GM23338 (cell line): ENCODE results near the gene MOK. TPM values are rescaled to one million over a fixed set of nuclear protein-coding genes. Genes with fewer than 3 reads are reported as not detected.

Experiments used
- ATAC-seq: fragments of 200-7000 bp; cut with Tn5 transposase; 3 replicates; pipeline ENCODE4 v1.9.1; 2020
- DNase-seq: peaks from one replicate; pipeline ENCODE4 v3.0.0-alpha.2; 2015; ENCODE audit warnings: low spot score
- H2AFZ ChIP-seq: fragments of 200-600 bp; sonication (generic); 2 replicates; pipeline ENCODE4 v1.8.0; 2016; ENCODE audit warnings: antibody characterized with exemption, mild to moderate bottlenecking, moderate library complexity
- H3F3A ChIP-seq: fragments of 200-600 bp; sonication (generic); replicated peaks from 2 replicates; pipeline ENCODE4 v1.8.0; 2017; ENCODE audit warnings: antibody characterized with exemption, mixed run types, low read depth
- H3K27ac ChIP-seq: fragments of 200-600 bp; sonication (generic); 2 replicates; pipeline ENCODE4 v1.6.1; 2016; ENCODE audit warnings: low read depth
- H3K27me3 ChIP-seq: fragments of 200-600 bp; sonication (generic); 2 replicates; pipeline ENCODE4 v1.8.0; 2016; ENCODE audit warnings: mild to moderate bottlenecking, mixed run types, moderate library complexity; ENCODE audit not compliant: insufficient read depth
- H3K36me3 ChIP-seq: fragments of 200-600 bp; sonication (generic); 2 replicates; pipeline ENCODE4 v1.8.0; 2016; ENCODE audit warnings: mild to moderate bottlenecking; ENCODE audit not compliant: insufficient read depth
- H3K4me1 ChIP-seq: fragments of 200-600 bp; sonication (generic); 2 replicates; pipeline ENCODE4 v1.8.0; 2016; ENCODE audit warnings: mild to moderate bottlenecking, moderate library complexity; ENCODE audit not compliant: insufficient read depth
- H3K4me2 ChIP-seq: fragments of 200-600 bp; sonication (generic); 2 replicates; pipeline ENCODE4 v1.7.1; 2017; ENCODE audit warnings: mixed run types
- H3K4me3 ChIP-seq: fragments of 200-600 bp; sonication (generic); 2 replicates; pipeline ENCODE4 v1.6.1; 2016; ENCODE audit warnings: mixed run types
- H3K79me2 ChIP-seq: fragments of 200-600 bp; sonication (generic); replicated peaks from 2 replicates; pipeline ENCODE4 v1.8.0; 2017; ENCODE audit warnings: mild to moderate bottlenecking; ENCODE audit not compliant: insufficient read depth
- H3K9me2 ChIP-seq: fragments of 200-600 bp; sonication (generic); 2 replicates; pipeline ENCODE4 v1.8.0; 2017; ENCODE audit not compliant: insufficient read depth
- H4K20me1 ChIP-seq: fragments of 200-600 bp; sonication (generic); replicated peaks from 2 replicates; pipeline ENCODE4 v1.8.0; 2017; ENCODE audit warnings: mild to moderate bottlenecking; ENCODE audit not compliant: insufficient read depth
- H3K27ac Mint-ChIP-seq: 2 replicates; pipeline ENCODE4 v1.8.0; 2020; ENCODE audit warnings: inconsistent platforms, mild to moderate bottlenecking, moderate library complexity, mixed read lengths
- H3K27me3 Mint-ChIP-seq: 3 replicates; pipeline ENCODE4 v1.8.0; 2022; ENCODE audit warnings: low read depth, mild to moderate bottlenecking, moderate library complexity, mixed read lengths, inconsistent platforms; ENCODE audit not compliant: insufficient read depth, poor library complexity
- H3K36me3 Mint-ChIP-seq: 3 replicates; pipeline ENCODE4 v1.8.0; 2021; ENCODE audit warnings: low read depth, mild to moderate bottlenecking, inconsistent platforms, moderate library complexity, mixed read lengths
- H3K4me1 Mint-ChIP-seq: 3 replicates; pipeline ENCODE4 v1.8.0; 2020; ENCODE audit warnings: mild to moderate bottlenecking, inconsistent platforms, mixed read lengths
- H3K4me3 Mint-ChIP-seq: 3 replicates; pipeline ENCODE4 v1.8.0; 2021; ENCODE audit warnings: moderate library complexity, mild to moderate bottlenecking, inconsistent platforms, mixed read lengths
- H3K9me3 Mint-ChIP-seq: 3 replicates; pipeline ENCODE4 v1.8.0; 2020; ENCODE audit warnings: moderate library complexity, mild to moderate bottlenecking, inconsistent platforms, mixed read lengths
- CREB1 ChIP-seq: fragments of 250-450 bp; sonication (Bioruptor Pico); IDR thresholded peaks from 2 replicates; pipeline ENCODE4 v1.5.0; 2020; ENCODE audit warnings: low read depth, mild to moderate bottlenecking, moderate library complexity
- CTCF ChIP-seq, 2 experiments: fragments of 200-600 bp in 1 of 2; sonication (generic) in 1 of 2; conservative IDR thresholded peaks; 2 replicates each; pipeline versions ENCODE4 v1.5.1 to v1.6.1; 2016 to 2017; ENCODE audit warnings: antibody characterized with exemption in 2 of 2, low read depth in 2 of 2, mild to moderate bottlenecking in 2 of 2, moderate library complexity in 1 of 2
- ETS1 ChIP-seq: IDR thresholded peaks from 2 replicates; pipeline ENCODE4 v1.6.1; 2016; ENCODE audit warnings: antibody characterized with exemption
- EZH2 ChIP-seq: fragments of 200-600 bp; sonication (generic); IDR thresholded peaks from one replicate; pipeline ENCODE4 v1.8.0; 2017; ENCODE audit warnings: antibody characterized with exemption, mild to moderate bottlenecking, low read depth; ENCODE audit not compliant: unreplicated experiment
- EZH2phosphoT487 ChIP-seq: fragments of 200-600 bp; sonication (generic); IDR thresholded peaks from one replicate; pipeline ENCODE4 v1.8.1; 2018; ENCODE audit warnings: antibody characterized with exemption; ENCODE audit not compliant: unreplicated experiment
- JUNB ChIP-seq: IDR thresholded peaks from one replicate; pipeline ENCODE4 v1.6.1; 2016; ENCODE audit warnings: antibody characterized with exemption; ENCODE audit not compliant: unreplicated experiment
- NANOG ChIP-seq: IDR thresholded peaks from 2 replicates; pipeline ENCODE4 v1.6.1; 2016; ENCODE audit warnings: antibody characterized with exemption, borderline replicate concordance
- POLR2AphosphoS5 ChIP-seq: IDR thresholded peaks from 2 replicates; pipeline ENCODE4 v1.6.1; 2016; ENCODE audit warnings: antibody characterized with exemption, low read depth
- REST ChIP-seq: IDR thresholded peaks from one replicate; pipeline ENCODE4 v1.6.1; 2018; ENCODE audit warnings: antibody characterized with exemption; ENCODE audit not compliant: unreplicated experiment
- STAT1 ChIP-seq: IDR thresholded peaks from one replicate; pipeline ENCODE4 v1.6.1; 2016; ENCODE audit warnings: antibody characterized with exemption; ENCODE audit not compliant: unreplicated experiment
- ZNF114 ChIP-seq: fragments of 250-450 bp; sonication (Bioruptor Pico); IDR thresholded peaks from 2 replicates; pipeline ENCODE4 v1.5.0; 2020; ENCODE audit warnings: mild to moderate bottlenecking, moderate library complexity
- ZNF331 ChIP-seq: fragments of 250-450 bp; sonication (Bioruptor Pico); IDR thresholded peaks from 2 replicates; pipeline ENCODE4 v1.5.0; 2020; ENCODE audit warnings: low read depth, mild to moderate bottlenecking, moderate library complexity
- ZNF462 ChIP-seq: fragments of 250-450 bp; sonication (Bioruptor Pico); IDR thresholded peaks from 2 replicates; pipeline ENCODE4 v1.5.0; 2020; ENCODE audit warnings: mild to moderate bottlenecking, moderate library complexity
- polyA plus RNA-seq: library from polyadenylated mRNA; unstranded; fragments of >200 nt; fragmentation: Nextera tagmentation; extraction: Ambion mirVana; gene quantifications from 2 replicates; pipeline ENCODE4 v1.2.1, GENCODE V29; 2016
- total RNA-seq: library from RNA; depleted of rRNA; stranded (reverse); fragments of >200 nt; shearing (Covaris generic); gene quantifications from 2 replicates; pipeline ENCODE4 v1.2.3, GENCODE V29; 2014

Gene MOK
- total and polyA plus RNA-seq, 2 experiments from 2014 or later = 3.1 TPM

- H3K4me1 ChIP-seq = peaks cover 14% of the 10 kb centered on the region; the same call in 1 of the 2 replicates
- peaks cover 44% of the 10 kb centered on the region for H3K4me1 Mint-ChIP-seq
- TF ChIP-seq ZNF114 (CRISPR knock-in tag) (no peak), ZNF462 (no peak), CREB1 (CRISPR knock-in tag) (no peak), REST (no peak), STAT1 (no peak), JUNB (no peak), ZNF331 (no peak), POLR2AphosphoS5 (no peak), CTCF (conservative IDR thresholded peaks at IDR 0.05; ENCODE audit: low read depth in 2 of 2) (no peak), NANOG (no peak), EZH2phosphoT487 (no peak), EZH2 (no peak), ETS1 (no peak)
- H3K27ac Mint-ChIP-seq = peak overlapping the region; percentile 67; the same call in 1 of the 2 replicates
- peaks cover 13% of the 10 kb centered on the region for H3K27me3 Mint-ChIP-seq
- no peaks in the 10 kb centered on the region for H3K9me3 Mint-ChIP-seq
- peak overlapping the region; percentile 72; the same call in 1 of the 2 replicates for H3K27ac ChIP-seq
- no peaks in the 10 kb centered on the region for H3K27me3 ChIP-seq
- no peaks in the 10 kb centered on the region for H3K9me2 ChIP-seq
- peaks cover 19% of the 10 kb centered on the region for H4K20me1 ChIP-seq
- H3F3A ChIP-seq = peaks cover 7% of the 10 kb centered on the region; the same call in 1 of the 2 replicates
- peaks cover 47% of the 10 kb centered on the region for H3K79me2 ChIP-seq
- no peaks in the 10 kb centered on the region; the same call in 1 of the 2 replicates for H3K36me3 ChIP-seq
- H3K4me2 ChIP-seq = peak overlapping the region; percentile 26; the same call in 1 of the 2 replicates
- H3K36me3 Mint-ChIP-seq = peaks cover 10% of the 10 kb centered on the region; the same call in 2 of the 3 replicates
- H3K4me3 Mint-ChIP-seq = no peak overlapping the region
- ATAC-seq (peak; percentile 60), DNase-seq (peak; percentile 74)
- H3K4me3 ChIP-seq = no peak overlapping the region; the same call in 1 of the 2 replicates
- H2AFZ ChIP-seq = no peak overlapping the region
Observed at GRCh38 chr14:102210421-102211042, 94.4 kb downstream of the MOK start.
